Measurements from ENCODE around the gene A4GALT. TPM values are rescaled to one million over a fixed set of nuclear protein-coding genes. Genes with fewer than 3 reads are reported as not detected.
"Not testable (repeated sequence)": the region's sequence is repeated elsewhere in the genome, so short reads cannot be mapped to it uniquely, and the experiment has no call there.

The A4GALT gene
- total RNA-seq, 2 experiments from 2014 or later, result 56.0 to 61.5 TPM

GRCh38 chr22:42754658-42755057, 34.0 kb upstream of the A4GALT start:
- Histone ChIP-seq H4K20me1 (ENCODE audit: insufficient read depth, low read length) (no peaks in the 10 kb centered on the region), H3K36me3 (ENCODE audit: insufficient read depth, low read length) (no peaks in the 10 kb centered on the region), H3K79me2 (ENCODE audit: insufficient read depth, low read depth, low read length) (no peaks in the 10 kb centered on the region), H3K27ac (ENCODE audit: low read depth, low read length, poor library complexity, severe bottlenecking) (no peak overlapping the region), H3K4me1 (ENCODE audit: insufficient read depth, low read length, poor library complexity, severe bottlenecking) (peaks cover 30% of the 10 kb centered on the region), H2AFZ (ENCODE audit: low read length) (no peak overlapping the region), H3K4me3 (ENCODE audit: low read depth, low read length, poor library complexity, severe bottlenecking) (no peak overlapping the region), H3K9me3 (ENCODE audit: low read length) (no peaks in the 10 kb centered on the region), H3K9me2 (ENCODE audit: insufficient read depth, low read length) (no peaks in the 10 kb centered on the region), H3K4me2 (ENCODE audit: low read length) (no peak overlapping the region)
- no TSS peak for BruUV-seq (replicated peaks)
- POLR2A ChIA-PET, result no interaction called here
- CTCF ChIA-PET (ENCODE audit: unreplicated experiment), result no interaction called here
- intact Hi-C loops (cut with micrococcal nuclease; ENCODE audit: unreplicated experiment), result no loop called here
- TF ChIP-seq CTCF (conservative IDR thresholded peaks at IDR 0.05; ENCODE audit: low read length) (no peak), EZH2phosphoT487 (IDR thresholded peaks at IDR 0.05; ENCODE audit: borderline replicate concordance, low read depth, low read length) (no peak)
- no peak for DNase-seq (ENCODE audit: low spot score)

GRCh38 chr22:42752912-42753311, 32.2 kb upstream of the A4GALT start:
- ChIA-PET CTCF (ENCODE audit: unreplicated experiment) (no interaction called here), POLR2A (no interaction called here)
- H3K4me3 ChIP-seq (ENCODE audit: low read depth, low read length, poor library complexity, severe bottlenecking), result no peak overlapping the region
- H3K4me2 ChIP-seq (ENCODE audit: low read length), result no peak overlapping the region
- no peaks in the 10 kb centered on the region for H3K9me3 ChIP-seq (ENCODE audit: low read length)
- no peak for TF ChIP-seq CTCF (conservative IDR thresholded peaks at IDR 0.05; ENCODE audit: low read length)
- H3K4me1 ChIP-seq (ENCODE audit: insufficient read depth, low read length, poor library complexity, severe bottlenecking), result peaks cover 26% of the 10 kb centered on the region
- H2AFZ ChIP-seq (ENCODE audit: low read length), result no peak overlapping the region
- H3K36me3 ChIP-seq (ENCODE audit: insufficient read depth, low read length), result no peaks in the 10 kb centered on the region
- no TSS peak for BruUV-seq (replicated peaks)
- no peaks in the 10 kb centered on the region for H3K9me2 ChIP-seq (ENCODE audit: insufficient read depth, low read length)
- DNase-seq (ENCODE audit: low spot score), result no peak
- no peaks in the 10 kb centered on the region for H4K20me1 ChIP-seq (ENCODE audit: insufficient read depth, low read length)
- intact Hi-C loops (cut with micrococcal nuclease; ENCODE audit: unreplicated experiment), result no loop called here
- no peaks in the 10 kb centered on the region for H3K79me2 ChIP-seq (ENCODE audit: insufficient read depth, low read depth, low read length)
- no peak overlapping the region for H3K27ac ChIP-seq (ENCODE audit: low read depth, low read length, poor library complexity, severe bottlenecking)

GRCh38 chr22:42752230-42752746, 31.6 kb upstream of the A4GALT start:
- no peak for DNase-seq (ENCODE audit: low spot score)
- intact Hi-C loops (cut with micrococcal nuclease; ENCODE audit: unreplicated experiment), result no loop called here
- BruUV-seq (replicated peaks), result no TSS peak
- Histone ChIP-seq H2AFZ (ENCODE audit: low read length) (no peak overlapping the region), H4K20me1 (ENCODE audit: insufficient read depth, low read length) (no peaks in the 10 kb centered on the region), H3K79me2 (ENCODE audit: insufficient read depth, low read depth, low read length) (no peaks in the 10 kb centered on the region), H3K36me3 (ENCODE audit: insufficient read depth, low read length) (no peaks in the 10 kb centered on the region), H3K4me2 (ENCODE audit: low read length) (no peak overlapping the region), H3K4me3 (ENCODE audit: low read depth, low read length, poor library complexity, severe bottlenecking) (no peak overlapping the region), H3K27ac (ENCODE audit: low read depth, low read length, poor library complexity, severe bottlenecking) (no peak overlapping the region), H3K4me1 (ENCODE audit: insufficient read depth, low read length, poor library complexity, severe bottlenecking) (peaks cover 25% of the 10 kb centered on the region), H3K9me3 (ENCODE audit: low read length) (no peaks in the 10 kb centered on the region), H3K9me2 (ENCODE audit: insufficient read depth, low read length) (no peaks in the 10 kb centered on the region)
- ChIA-PET CTCF (ENCODE audit: unreplicated experiment) (no interaction called here), POLR2A (no interaction called here)
- TF ChIP-seq EZH2phosphoT487 (IDR thresholded peaks at IDR 0.05; ENCODE audit: borderline replicate concordance, low read depth, low read length), result no peak
- TF ChIP-seq CTCF (conservative IDR thresholded peaks at IDR 0.05; ENCODE audit: low read length), result no peak

GRCh38 chr22:42750421-42750820, 29.8 kb upstream of the A4GALT start:
- H2AFZ ChIP-seq (ENCODE audit: low read length); BruUV-seq (replicated peaks); H3K4me3 ChIP-seq (ENCODE audit: low read depth, low read length, poor library complexity, severe bottlenecking); H3K79me2 ChIP-seq (ENCODE audit: insufficient read depth, low read depth, low read length); H3K9me3 ChIP-seq (ENCODE audit: low read length); H4K20me1 ChIP-seq (ENCODE audit: insufficient read depth, low read length); DNase-seq (ENCODE audit: low spot score); CTCF ChIA-PET (ENCODE audit: unreplicated experiment); POLR2A ChIA-PET; H3K4me2 ChIP-seq (ENCODE audit: low read length); H3K36me3 ChIP-seq (ENCODE audit: insufficient read depth, low read length); H3K9me2 ChIP-seq (ENCODE audit: insufficient read depth, low read length); intact Hi-C loops (cut with micrococcal nuclease; ENCODE audit: unreplicated experiment); H3K27ac ChIP-seq (ENCODE audit: low read depth, low read length, poor library complexity, severe bottlenecking): not testable (repeated sequence)
- H3K4me1 ChIP-seq (ENCODE audit: insufficient read depth, low read length, poor library complexity, severe bottlenecking), result peaks cover 20% of the 10 kb centered on the region

All from OCI-LY7 (cell line).